GM19468 (cell line): ENCODE data around the gene WDR90.

Source experiments
- ATAC-seq: cut with Tn5 transposase; IDR thresholded peaks from one replicate; pipeline ENCODE4 v1.9.1; 2021; ENCODE audit warnings: mild to moderate bottlenecking, moderate library complexity, moderate number of reproducible peaks; ENCODE audit not compliant: unreplicated experiment; ENCODE audit errors: extremely low read depth

The WDR90 gene

GRCh38 chr16:625977-626765 lies 23.0 kb upstream of the WDR90 start:
- ATAC-seq = no peak

- no peak for ATAC-seq
Observed at GRCh38 chr16:626787-627453, 22.2 kb upstream of the WDR90 start.

GRCh38 chr16:627454-628239 lies 21.5 kb upstream of the WDR90 start:
- ATAC-seq = no peak

GRCh38 chr16:628321-629061 lies 20.7 kb upstream of the WDR90 start:
- no peak for ATAC-seq

GRCh38 chr16:629185-629832 lies 19.9 kb upstream of the WDR90 start:
- ATAC-seq = no peak

- no peak for ATAC-seq
Observed at GRCh38 chr16:629833-630248, 19.3 kb upstream of the WDR90 start.

- ATAC-seq = no peak
Observed at GRCh38 chr16:630249-630814, 18.8 kb upstream of the WDR90 start.

GRCh38 chr16:630815-631405 lies 18.3 kb upstream of the WDR90 start, which contains the start of gene WFIKKN1:
Gene WFIKKN1, plus strand, starts transcription at chr16:630985. Its CDS starts 269 bp downstream, at chr16:631254.
- no peak for ATAC-seq

- ATAC-seq = no peak
Observed at GRCh38 chr16:631808-632358, 17.3 kb upstream of the WDR90 start.

GRCh38 chr16:632486-633335 lies 16.5 kb upstream of the WDR90 start:
- ATAC-seq = no peak

GRCh38 chr16:633336-634050 lies 15.7 kb upstream of the WDR90 start:
- ATAC-seq = no peak

GRCh38 chr16:634051-634670 lies 15.0 kb upstream of the WDR90 start:
- ATAC-seq = no peak

GRCh38 chr16:634996-635395 lies 14.2 kb upstream of the WDR90 start:
- ATAC-seq = no peak

GRCh38 chr16:635573-636205 lies 13.5 kb upstream of the WDR90 start:
- no peak for ATAC-seq

GRCh38 chr16:636206-637080 lies 12.7 kb upstream of the WDR90 start, which contains the start of gene METTL26:
Gene METTL26, minus strand, starts transcription at chr16:636305. Its CDS starts 15 bp downstream, at chr16:636290.
- peak; percentile 40 for ATAC-seq
